GM19035 (cell line): ENCODE measurements around the gene COL4A1.
"Not testable (repeated sequence)": the region's sequence is repeated elsewhere in the genome, so short reads cannot be mapped to it uniquely, and the experiment has no call there.

Experiments used
- ATAC-seq: cut with Tn5 transposase; IDR thresholded peaks from one replicate; pipeline ENCODE4 v1.9.1; 2021; ENCODE audit not compliant: unreplicated experiment

COL4A1 gene

DNA sequence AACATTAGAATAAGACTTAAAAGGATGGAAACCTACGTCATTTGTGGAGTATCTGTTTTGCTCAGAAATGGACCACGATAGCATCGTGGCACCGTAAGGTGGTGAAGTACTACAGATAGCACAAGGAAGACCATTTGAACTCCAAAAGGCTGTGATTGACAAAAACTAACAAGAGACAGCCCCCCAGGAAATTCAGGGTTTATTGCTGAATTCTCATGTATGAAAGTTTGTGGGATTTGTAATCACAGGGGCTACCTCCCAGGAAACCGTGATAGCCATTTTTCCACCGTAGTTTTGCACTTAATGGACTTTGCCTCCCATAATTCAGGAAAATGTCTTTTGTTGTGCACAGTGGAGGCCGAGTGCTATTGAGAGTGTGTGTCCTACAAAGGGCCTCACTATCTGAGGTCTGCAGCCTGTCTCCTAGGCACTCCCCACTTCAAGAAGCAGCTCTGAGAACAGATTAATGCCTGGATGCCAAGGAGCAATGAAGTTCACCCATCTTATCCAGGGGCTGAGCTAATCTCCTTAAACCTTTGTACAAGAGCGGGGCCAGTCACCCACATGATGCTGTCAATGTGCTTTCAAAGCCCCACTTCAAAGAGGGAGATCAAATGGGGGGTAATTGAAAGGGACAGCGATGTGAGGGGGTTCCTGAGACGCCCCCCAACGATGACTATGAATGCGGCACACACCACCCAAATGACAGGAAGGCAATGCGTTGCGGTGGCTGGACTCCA lies 182.6 kb downstream of the COL4A1 start:
- no peak for ATAC-seq

DNA sequence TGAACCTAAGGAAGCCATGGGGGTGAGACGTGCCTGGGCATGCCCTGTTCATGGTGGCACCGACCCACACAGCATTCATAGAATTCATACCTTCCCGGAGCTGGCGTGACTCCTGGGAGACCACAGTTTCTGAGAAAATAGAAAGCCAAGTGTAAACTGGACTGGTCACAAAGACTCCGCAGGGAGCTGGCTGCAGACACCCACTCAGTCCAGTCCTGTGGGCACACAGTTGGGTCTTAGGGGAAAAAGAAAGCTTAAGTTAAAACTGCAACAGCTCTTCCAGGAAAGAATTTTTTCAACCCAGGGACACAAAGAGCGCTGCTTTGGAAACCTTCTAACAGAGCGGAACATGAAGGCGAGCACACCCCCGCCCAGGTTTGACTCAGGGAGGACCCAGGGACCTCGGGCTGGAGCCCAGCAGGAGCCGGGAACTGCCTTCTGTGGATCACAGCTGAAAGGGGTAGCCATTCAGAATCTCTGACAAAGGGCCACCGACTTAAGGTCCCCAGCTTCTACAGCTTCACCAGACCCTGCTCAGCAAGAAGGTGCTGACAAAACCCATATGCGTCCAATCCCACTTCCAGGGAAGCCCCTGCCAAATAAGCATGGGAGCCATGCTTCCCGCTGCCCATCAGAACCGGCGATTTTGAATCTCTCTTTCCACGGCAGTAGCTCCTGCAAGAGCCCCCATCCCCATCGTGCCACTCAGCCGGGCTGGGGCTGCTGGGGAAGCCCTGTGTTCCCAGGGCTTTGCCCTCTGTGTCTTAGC lies 183.7 kb downstream of the COL4A1 start:
- no peak for ATAC-seq

DNA sequence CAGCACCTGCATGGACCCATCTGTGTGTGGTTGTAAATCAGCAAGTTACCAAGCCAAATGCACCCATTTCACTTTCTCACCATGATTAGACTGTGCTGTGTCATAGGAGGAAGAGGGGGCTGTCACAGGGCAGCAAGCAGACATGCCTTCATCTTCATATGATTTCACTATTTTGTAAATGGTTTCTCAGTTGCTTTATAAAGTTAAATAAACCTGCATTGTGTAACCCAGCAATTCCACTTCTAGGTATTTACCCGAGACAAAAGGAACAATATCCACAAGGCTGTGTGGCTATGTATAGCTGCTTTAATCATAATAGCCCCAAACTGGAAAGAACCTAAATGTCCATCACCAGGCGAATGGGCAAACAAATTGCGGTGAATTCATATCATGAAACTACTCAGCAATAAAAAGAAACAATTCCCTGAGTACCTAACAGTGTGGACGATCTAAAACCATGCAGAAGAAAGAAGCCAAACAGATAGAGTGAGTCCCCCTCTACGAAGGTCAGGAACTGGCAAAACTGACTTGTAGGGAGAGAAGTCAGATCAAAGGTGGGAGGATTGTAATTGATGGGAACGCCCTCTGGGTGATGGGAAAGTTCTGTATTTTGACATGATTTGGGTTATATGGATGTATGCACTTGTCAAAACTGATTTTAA lies 185.4 kb downstream of the COL4A1 start:
- no peak for ATAC-seq

DNA sequence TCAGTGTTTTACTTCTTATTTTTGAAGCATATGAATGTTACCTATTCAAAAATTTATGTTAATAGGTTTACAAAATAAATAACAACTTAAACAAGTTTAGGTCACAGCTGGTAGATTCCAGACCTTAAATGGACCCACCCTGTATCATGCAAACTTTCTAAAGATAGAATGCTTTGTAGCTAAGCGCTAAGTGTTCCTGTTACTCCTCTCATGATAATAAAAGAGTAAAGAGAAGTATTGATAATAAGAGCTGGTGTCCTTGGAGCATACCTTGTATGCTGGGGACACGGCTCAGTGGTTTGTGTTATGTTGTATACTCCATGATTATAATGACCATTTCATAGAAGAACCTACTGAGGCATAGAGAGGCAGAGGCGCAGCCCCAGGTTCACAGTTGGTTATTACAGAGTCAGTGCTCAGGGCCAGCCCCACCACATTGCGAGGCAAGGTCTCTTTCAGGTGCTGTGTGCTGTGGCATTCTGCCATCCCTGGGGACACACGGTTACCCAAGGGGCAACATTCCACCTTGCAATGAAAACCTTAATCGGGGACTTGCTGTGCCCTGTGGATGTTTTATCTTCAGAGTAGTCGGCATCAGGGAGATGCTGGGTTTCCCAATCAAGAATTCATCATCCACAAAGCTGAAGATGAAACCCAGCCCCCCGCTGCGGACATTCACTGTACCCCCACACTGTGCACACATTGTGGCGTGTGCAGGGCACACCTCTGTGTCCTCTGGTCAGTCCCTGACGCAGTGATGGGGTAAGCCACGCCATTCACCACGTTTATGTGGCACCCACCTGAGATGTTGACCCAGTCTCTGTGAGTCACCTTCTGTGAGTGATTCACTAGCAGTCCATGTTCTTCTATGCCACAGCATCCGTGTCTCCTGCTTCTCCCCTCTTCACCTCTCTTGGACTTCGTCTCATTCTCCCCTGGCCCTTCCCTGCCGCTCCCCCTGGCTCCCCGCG lies 186.7 kb downstream of the COL4A1 start:
- ATAC-seq, result no peak

DNA sequence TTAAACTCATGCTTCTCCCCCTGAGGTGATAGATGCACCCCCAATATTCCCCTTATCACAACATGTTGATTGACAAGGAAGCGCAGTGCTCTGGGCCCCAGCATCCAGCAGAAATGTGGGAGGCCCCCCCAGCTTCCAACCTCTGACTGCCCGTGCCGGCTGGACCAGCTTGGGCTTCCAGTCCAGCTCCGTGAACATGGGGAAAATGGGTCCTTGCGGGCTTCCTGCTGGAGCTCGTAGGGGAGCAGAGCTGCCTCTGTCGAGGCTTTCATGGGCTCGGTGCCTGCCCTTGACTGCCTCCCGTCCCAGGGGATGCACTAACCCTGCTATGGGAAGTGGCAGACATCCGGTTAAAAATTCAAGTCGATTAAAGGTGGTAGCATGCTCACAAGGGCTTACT lies 188.9 kb downstream of the COL4A1 start:
- ATAC-seq, result no peak

DNA sequence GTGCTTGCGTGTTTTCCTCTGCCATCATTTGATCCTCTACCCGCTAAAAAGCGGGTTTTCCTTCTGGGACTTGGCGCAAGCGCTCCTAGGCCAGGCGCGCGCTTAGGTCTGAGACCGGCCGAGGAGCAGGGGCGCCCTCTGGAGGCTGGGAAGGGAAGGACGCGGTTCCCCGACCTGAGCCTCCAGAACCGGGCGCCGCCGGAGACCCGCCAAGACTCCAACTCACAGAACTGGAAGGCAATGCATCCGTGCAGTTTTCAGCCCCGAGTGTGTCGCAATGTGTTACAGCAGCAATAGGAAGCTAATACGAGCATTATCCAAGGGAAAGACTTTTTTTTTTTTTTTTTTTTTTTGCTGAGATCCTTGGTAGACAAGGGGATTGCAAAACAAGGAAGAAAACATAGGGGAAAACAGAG lies 190.9 kb downstream of the COL4A1 start:
- no peak for ATAC-seq

DNA sequence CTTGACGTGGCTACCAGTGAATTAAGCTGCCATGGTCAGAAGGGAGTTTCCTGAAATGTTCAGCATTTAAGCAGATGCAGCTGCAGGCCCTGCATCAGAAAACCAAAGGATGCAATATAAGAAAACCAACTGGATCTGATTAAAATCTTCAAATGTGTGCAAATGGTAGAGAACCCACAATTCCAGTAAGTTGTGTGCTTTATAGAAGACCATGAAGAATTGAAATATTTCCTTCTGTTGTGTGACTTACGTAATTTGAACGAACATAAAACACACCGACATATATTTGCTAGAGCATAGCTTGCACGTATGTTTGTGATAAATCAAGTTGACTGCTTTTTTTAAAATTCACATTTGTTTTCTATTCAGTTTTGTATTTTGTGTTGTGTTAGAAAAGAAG lies 191.4 kb downstream of the COL4A1 start:
- no peak for ATAC-seq

DNA sequence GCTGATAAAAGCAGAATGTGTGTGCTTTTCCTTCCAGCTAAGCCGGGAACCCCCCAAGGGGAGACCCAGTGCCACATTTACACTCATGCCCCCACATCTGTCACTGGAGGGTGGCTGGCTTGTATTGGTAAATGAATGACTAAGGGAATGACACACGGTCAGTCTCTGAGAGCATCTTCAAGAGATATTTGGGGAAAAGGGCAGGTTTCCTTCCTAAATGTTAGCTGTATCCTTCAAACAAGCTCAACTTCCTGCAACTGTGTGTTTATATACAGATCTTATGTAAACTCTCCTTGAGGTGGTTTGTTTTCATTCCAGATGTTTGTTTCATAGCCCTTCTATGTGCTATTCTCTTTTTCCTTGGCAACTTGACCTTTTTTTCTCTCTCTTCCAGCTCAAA lies 192.6 kb downstream of the COL4A1 start:
- ATAC-seq, result no peak

DNA sequence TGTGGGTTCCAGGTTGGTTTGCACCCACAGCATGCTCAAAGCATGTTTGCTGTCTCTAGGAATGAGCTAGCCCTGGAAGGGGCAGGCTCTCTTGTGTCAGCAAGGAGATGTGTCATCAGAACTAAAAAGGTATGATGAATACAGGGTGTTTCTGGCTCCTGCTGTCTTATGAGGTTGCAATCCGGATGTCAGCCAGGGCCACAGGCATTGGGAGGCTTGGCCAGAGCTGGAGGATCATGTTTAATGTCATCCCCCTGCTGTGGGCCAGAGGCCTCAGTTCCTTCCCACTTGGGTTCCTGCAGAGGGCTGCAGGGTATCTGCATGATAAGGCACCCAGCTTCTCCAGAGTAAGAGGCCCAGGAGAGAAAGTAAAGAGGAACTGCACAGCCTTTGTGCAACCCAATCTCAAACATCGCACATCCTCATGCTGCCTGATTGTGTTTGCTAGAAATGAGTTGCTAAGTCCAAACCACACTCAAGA lies 193.6 kb downstream of the COL4A1 start:
- ATAC-seq, result no peak

DNA sequence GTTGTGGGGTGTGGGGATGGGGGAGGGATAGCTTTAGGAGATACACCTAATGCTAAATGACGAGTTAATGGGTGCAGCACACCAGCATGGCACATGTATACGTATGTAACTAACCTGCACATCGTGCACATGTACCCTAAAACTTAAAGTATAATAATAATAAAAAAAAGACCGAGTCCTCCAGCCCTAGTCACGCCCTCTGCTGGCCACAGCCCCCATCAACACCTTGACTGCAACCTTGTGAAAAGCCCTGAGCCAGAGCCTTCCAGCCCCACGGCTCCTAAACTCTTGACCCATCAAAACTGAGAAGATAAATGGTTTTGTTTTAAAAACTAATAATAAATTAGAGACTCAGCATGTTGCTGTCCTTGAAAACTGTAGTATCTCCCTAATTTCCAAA lies 194.6 kb downstream of the COL4A1 start:
- not testable (repeated sequence) for ATAC-seq

DNA sequence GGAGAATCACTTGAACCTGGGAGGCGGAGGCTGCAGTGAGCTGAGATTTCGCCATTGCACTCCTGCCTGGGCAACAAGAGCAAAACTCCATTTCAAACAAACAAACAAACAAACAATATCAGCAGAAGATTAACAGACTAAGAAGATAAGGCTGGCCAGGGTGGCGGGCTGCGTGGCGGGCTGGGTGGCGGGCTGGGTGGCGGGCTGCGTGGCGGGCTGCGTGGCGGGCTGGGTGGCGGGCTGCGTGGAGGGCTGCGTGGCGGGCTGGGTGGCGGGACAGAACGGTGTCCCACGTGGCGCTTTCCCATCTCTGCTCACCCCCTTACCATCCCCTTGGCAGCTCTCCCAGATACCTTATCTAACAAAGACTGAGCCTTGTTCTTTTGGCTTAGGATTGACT lies 196.2 kb downstream of the COL4A1 start:
- ATAC-seq, result no peak

DNA sequence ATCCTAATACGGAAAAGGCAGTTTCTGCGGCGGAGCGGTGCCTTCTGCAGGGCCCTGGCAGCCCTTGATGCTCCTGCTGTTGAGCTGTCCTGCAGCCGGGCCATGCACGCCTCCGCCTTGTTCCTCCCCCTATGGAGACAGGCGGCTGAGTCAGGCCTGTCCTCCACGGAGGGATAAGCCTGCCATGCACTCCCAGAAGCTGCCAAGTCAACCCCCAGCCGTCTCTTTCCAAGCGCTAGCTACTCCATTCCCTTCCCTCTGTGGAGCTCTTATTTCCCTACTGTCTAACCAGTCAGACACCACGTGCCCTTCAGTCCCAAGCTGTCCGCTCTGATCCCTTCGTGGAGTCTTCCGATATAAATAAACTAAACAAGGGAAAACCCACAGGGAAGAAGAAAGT lies 197.0 kb downstream of the COL4A1 start:
- ATAC-seq, result no peak

DNA sequence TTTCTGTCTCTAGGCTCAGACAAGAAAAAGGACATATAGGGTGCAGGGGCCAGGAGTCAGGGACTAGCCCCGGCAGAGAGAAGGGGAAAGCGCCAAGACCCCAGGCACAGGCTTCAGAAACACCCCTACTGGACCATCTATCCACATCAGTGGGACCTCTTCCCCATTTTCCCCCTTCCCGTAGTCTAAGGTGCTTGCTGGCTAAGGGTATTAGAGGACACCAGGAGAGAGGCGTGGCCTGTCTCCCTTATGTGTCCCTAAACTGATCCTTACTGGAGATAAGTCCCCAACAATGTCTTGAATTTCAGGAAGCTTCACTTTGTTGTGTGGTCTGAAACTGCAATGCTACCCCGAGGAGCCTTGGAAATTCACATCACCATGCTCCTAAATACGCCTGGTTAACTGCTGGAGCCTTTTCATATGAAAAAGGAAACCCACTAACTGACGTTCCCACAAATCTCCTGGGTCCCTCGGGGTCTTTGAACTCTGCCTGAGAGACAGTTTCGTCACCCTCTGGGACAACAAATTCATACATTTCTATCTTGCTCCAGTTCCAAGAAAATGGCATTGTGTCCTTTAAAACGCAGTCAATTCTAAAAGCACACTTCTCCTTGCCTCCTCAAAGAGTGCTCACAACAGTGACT lies 197.7 kb downstream of the COL4A1 start:
- no peak for ATAC-seq

DNA sequence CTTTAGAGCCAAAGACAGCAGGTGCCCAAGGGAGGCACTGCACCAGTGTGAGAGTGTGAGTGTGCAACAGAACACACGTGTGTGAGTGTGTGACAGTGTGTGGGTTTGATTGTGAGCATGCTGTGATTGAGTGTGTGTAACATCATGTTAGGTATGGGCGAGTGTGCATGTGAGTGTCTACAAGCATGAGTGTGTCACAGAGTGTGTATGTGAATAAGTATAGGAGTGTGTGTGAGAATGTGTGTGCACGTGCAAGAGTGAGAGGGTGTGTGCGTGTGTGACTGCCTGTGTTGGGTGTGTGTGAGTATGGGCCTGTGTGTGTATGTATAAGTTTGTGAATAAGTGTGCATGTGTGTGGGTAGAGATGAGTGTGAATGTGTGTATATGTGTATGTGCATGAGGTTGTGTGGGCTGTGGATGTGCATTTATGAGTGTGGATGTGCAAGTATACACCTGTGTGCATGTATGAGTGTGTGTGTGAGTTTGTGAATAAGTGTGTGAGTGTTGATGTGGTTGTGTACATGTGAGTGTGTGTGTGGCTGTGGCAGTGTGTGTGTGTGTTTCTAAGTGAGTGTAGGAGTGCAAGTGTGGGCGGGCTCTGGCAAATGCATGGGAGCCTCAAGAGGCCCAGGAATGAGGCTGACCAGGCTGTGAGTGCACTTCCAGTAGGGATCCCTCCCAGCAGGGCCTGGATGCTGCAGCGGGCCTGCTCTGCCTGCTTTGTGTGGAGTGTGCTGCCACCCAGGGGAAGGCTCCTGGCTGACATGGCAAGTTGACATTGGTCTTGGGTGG lies 198.4 kb downstream of the COL4A1 start:
- no peak for ATAC-seq

DNA sequence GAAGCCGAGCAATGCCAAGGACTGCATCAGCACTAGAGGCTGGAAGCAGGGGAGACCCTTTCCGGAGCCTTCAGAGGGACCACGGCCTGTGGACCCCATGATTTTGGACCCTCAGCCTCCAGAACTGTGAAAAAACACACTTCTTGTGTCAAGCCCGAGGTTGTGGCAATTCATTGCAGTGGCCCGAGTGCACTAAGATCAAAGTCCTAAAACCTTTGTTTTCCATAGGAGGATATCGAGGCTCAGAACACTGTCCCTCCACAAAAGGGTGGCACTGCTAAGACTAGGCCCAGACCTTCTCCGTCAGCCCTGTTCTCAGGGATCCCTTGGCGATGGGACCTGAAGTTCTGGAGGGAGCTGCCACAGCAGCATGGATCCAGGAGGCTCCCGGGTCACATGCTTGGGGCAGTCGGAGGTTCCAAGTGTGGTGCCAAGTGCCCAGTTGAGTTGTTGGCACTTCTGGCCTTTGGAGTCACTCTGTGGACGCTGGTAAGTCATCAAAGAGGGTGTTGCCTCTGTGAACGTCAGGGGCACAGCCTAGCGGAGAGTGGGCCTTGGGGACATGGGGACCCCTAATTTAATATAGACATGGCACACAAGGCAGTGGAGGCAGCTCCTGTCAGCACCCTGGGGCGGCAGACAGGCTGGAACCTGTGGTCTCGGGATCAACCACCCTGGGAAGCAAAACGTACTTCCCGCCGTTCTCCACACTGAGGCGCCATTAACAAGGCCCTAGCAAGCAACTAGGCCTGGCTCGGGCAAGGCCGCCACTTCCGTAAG lies 199.2 kb downstream of the COL4A1 start:
- ATAC-seq, result no peak

DNA sequence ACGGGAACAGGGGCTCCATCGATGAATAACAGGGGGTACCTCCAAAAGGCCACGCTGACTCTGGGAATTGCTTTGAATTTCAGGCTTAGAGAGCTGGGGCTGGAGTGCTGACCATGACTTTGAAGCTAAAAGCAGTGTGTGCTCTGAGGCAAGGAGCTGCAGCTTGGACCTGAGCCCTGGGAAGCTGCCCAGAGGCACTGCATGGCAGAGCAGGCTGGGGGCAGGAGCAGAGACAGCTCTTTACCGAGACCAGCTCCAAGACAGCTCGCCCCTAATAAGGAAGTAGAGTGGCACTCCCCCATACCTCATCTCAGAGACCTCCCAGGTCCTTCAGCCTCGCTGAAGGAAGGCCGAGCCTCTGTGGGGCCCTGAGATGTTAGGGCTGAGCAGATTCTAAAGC lies 200.2 kb downstream of the COL4A1 start:
- no peak for ATAC-seq

DNA sequence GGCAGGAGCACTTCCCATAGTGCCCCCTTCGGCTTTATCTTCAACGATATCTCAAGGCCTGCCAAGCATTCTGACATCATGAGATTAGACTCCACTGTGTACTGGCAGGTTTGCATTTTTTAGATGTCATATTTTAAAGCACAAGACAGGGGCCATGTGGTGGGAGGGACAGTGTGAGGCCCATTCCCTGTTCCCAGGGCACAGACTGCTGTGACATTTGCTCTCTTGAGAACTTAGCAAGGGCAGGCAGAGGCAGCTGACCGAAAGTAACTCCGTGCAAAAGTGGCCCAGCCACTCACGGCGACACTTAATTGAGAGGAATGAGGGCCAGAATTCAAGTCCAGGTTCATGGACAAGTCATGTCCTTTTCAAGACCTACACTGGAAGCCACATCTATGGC lies 201.8 kb downstream of the COL4A1 start:
- no peak for ATAC-seq

DNA sequence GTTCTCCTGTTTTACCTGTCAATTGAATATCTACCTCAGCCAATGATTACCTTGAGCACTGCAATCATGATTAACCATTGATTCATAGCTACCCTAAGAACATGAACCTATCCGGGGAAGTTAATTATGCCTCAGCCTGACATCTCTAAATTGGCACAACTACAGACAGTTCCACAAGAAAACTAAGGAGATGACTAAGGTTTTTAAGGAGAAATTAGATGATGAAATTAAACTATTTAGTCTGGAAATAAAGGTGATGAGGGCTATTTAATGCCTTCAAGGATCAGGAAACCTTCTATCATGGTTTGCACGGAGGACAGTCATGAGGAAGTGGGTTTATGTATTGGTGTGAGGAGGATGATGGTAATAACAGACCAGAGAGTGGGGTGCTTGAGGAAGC lies 203.4 kb downstream of the COL4A1 start:
- no peak for ATAC-seq

DNA sequence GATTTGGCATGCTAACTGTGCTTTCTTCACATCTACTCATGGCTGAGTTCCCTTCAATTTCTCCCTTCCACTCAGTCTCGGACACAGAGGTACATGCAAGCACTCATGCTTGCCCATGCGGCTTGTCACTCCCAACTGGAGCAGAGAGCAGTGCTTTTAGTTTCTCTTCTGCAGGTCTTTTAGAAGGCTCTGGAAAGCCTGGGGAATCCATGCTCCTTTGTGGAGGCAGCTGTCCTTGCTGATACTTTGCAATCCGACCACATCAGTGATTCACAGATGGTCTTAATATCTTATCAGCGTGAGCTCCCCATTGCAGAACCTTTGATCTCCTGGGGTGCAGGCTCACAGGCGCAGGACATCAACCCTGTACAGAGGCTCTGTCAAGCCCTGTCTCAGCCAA lies 203.9 kb downstream of the COL4A1 start:
- no peak for ATAC-seq
